Skeletal muscle tissue (tissue), 4 donors: ENCODE results near the gene AP4B1. TPM values are rescaled to one million over a fixed set of nuclear protein-coding genes. Genes with fewer than 3 reads are reported as not detected.
"Not testable (repeated sequence)": the region's sequence is repeated elsewhere in the genome, so short reads cannot be mapped to it uniquely, and the experiment has no call there.

Experiments
- H3K27ac ChIP-seq: one replicate; pipeline ENCODE4 v1.7.0; 2013; ENCODE audit warnings: mild to moderate bottlenecking, low read depth, low read length, inconsistent platforms
- H3K27me3 ChIP-seq, 3 donors: one replicate each; pipeline ENCODE4 v1.7.0; 2013; ENCODE audit warnings: low read length in 3 of 3; ENCODE audit not compliant: control insufficient read depth in 3 of 3, insufficient read depth in 3 of 3
- H3K36me3 ChIP-seq, 3 donors: one replicate each; pipeline ENCODE4 v1.7.0; 2013; ENCODE audit warnings: low read length in 3 of 3; ENCODE audit not compliant: control insufficient read depth in 3 of 3, insufficient read depth in 3 of 3
- H3K4me1 ChIP-seq, 3 donors: one replicate each; pipeline ENCODE4 v1.7.0; 2013; ENCODE audit warnings: low read length in 3 of 3, mild to moderate bottlenecking in 3 of 3; ENCODE audit not compliant: control insufficient read depth in 3 of 3, insufficient read depth in 3 of 3
- H3K4me3 ChIP-seq, 3 donors: one replicate each; pipeline ENCODE4 v1.7.0; 2013; ENCODE audit warnings: low read length in 3 of 3
- H3K9ac ChIP-seq, 3 donors: one replicate each; pipeline ENCODE4 v1.7.0; 2013; ENCODE audit warnings: low read length in 3 of 3, mild to moderate bottlenecking in 3 of 3, moderate library complexity in 2 of 3, low read depth in 1 of 3
- H3K9me3 ChIP-seq, 3 donors: one replicate each; pipeline ENCODE4 v1.7.0; 2013; ENCODE audit warnings: low read length in 3 of 3; ENCODE audit not compliant: control insufficient read depth in 3 of 3
- total RNA-seq: library from RNA; depleted of rRNA; stranded (reverse); fragments of >200 nt; gene quantifications from one replicate; pipeline ENCODE4 v1.2.3, GENCODE V29; 2014
- donor health status: Osteomylitis.

Gene AP4B1
- total RNA-seq, 1 donor from 2014 or later, result 16.7 TPM

- no peaks in the 10 kb centered on the region for H3K4me1 ChIP-seq
- H3K9me3 ChIP-seq, result no peaks in the 10 kb centered on the region
- H3K9ac ChIP-seq, result no peak overlapping the region
- no peaks in the 10 kb centered on the region for H3K36me3 ChIP-seq
- no peak overlapping the region for H3K4me3 ChIP-seq
- no peaks in the 10 kb centered on the region for H3K27me3 ChIP-seq
- no peak overlapping the region for H3K27ac ChIP-seq
Measured at GRCh38 chr1:113861641-113862040, 43.0 kb downstream of the AP4B1 start.

- no peaks in the 10 kb centered on the region for H3K4me1 ChIP-seq
- no peaks in the 10 kb centered on the region for H3K9me3 ChIP-seq
- no peak overlapping the region for H3K9ac ChIP-seq
- H3K36me3 ChIP-seq, result no peaks in the 10 kb centered on the region
- H3K4me3 ChIP-seq, result no peak overlapping the region
- H3K27ac ChIP-seq, result no peak overlapping the region
- H3K27me3 ChIP-seq, result no peaks in the 10 kb centered on the region
Measured at GRCh38 chr1:113860891-113861290, 43.7 kb downstream of the AP4B1 start.

- Histone ChIP-seq H3K27ac (no peak overlapping the region), H3K4me1 (no peaks in the 10 kb centered on the region)
Measured at GRCh38 chr1:113859478-113860175, 45.0 kb downstream of the AP4B1 start.

GRCh38 chr1:113858982-113859381 lies 45.6 kb downstream of the AP4B1 start:
- no peak overlapping the region for H3K27ac ChIP-seq
- no peaks in the 10 kb centered on the region for H3K27me3 ChIP-seq
- H3K4me1 ChIP-seq, result no peaks in the 10 kb centered on the region

More at GRCh38 chr1:113859478-113860175, 45.0 kb downstream of the AP4B1 start:
- no peak overlapping the region for H3K4me3 ChIP-seq
- no peaks in the 10 kb centered on the region for H3K27me3 ChIP-seq
- H3K36me3 ChIP-seq, result no peaks in the 10 kb centered on the region
- H3K9me3 ChIP-seq, result no peaks in the 10 kb centered on the region
- H3K9ac ChIP-seq, result no peak overlapping the region

GRCh38 chr1:113858418-113858817 lies 46.2 kb downstream of the AP4B1 start:
- no peaks in the 10 kb centered on the region for H3K4me1 ChIP-seq
- H3K9ac ChIP-seq, result no peak overlapping the region
- H3K27me3 ChIP-seq, result no peaks in the 10 kb centered on the region
- no peak overlapping the region for H3K27ac ChIP-seq
- H3K36me3 ChIP-seq, result no peaks in the 10 kb centered on the region
- H3K4me3 ChIP-seq, result no peak overlapping the region
- no peaks in the 10 kb centered on the region for H3K9me3 ChIP-seq

More at GRCh38 chr1:113858982-113859381, 45.6 kb downstream of the AP4B1 start:
- Histone ChIP-seq H3K9ac (no peak overlapping the region), H3K36me3 (no peaks in the 10 kb centered on the region), H3K4me3 (no peak overlapping the region), H3K9me3 (no peaks in the 10 kb centered on the region)

GRCh38 chr1:113857776-113858175 lies 46.8 kb downstream of the AP4B1 start:
- Histone ChIP-seq H3K27ac (no peak overlapping the region), H3K4me1 (no peaks in the 10 kb centered on the region), H3K36me3 (no peaks in the 10 kb centered on the region), H3K27me3 (no peaks in the 10 kb centered on the region), H3K9ac (no peak overlapping the region), H3K9me3 (no peaks in the 10 kb centered on the region), H3K4me3 (no peak overlapping the region)

GRCh38 chr1:113856401-113856790 lies 48.2 kb downstream of the AP4B1 start:
- Histone ChIP-seq H3K9ac (no peak overlapping the region), H3K27ac (no peak overlapping the region), H3K4me3 (no peak overlapping the region)

GRCh38 chr1:113855630-113856400 lies 48.8 kb downstream of the AP4B1 start:
- no peak overlapping the region for H3K4me3 ChIP-seq
- no peak overlapping the region for H3K27ac ChIP-seq
- no peak overlapping the region for H3K9ac ChIP-seq
- no peaks in the 10 kb centered on the region for H3K27me3 ChIP-seq
- no peaks in the 10 kb centered on the region for H3K9me3 ChIP-seq
- H3K36me3 ChIP-seq, result no peaks in the 10 kb centered on the region
- no peaks in the 10 kb centered on the region for H3K4me1 ChIP-seq

More at GRCh38 chr1:113856401-113856790, 48.2 kb downstream of the AP4B1 start:
- H3K9me3 ChIP-seq, result no peaks in the 10 kb centered on the region
- no peaks in the 10 kb centered on the region for H3K36me3 ChIP-seq
- no peaks in the 10 kb centered on the region for H3K27me3 ChIP-seq
- H3K4me1 ChIP-seq, result no peaks in the 10 kb centered on the region

- Histone ChIP-seq H3K4me1 (no peaks in the 10 kb centered on the region), H3K4me3 (no peak overlapping the region), H3K36me3 (no peaks in the 10 kb centered on the region), H3K9ac (no peak overlapping the region), H3K27ac (no peak overlapping the region), H3K9me3 (no peaks in the 10 kb centered on the region), H3K27me3 (no peaks in the 10 kb centered on the region)
Measured at GRCh38 chr1:113854234-113854633, 50.4 kb downstream of the AP4B1 start.

- H3K36me3 ChIP-seq, H3K9ac ChIP-seq, H3K4me3 ChIP-seq, H3K27me3 ChIP-seq, H3K9me3 ChIP-seq, H3K4me1 ChIP-seq, H3K27ac ChIP-seq: not testable (repeated sequence)
Measured at GRCh38 chr1:113852694-113853093, 51.9 kb downstream of the AP4B1 start.
